CD4-positive, alpha-beta T cell treated with Interleukin-12 subunit alpha and Interleukin-12 subunit beta, for 1 hour (primary cell): ENCODE measurements around the gene CERK.
"Not testable (repeated sequence)": the region's sequence is repeated elsewhere in the genome, so short reads cannot be mapped to it uniquely, and the experiment has no call there.

Source experiments
- DNase-seq: peaks from one replicate; pipeline ENCODE4 v3.0.0-alpha.2; 2020

The CERK gene

GRCh38 chr22:46640293-46641055, 97.6 kb downstream of the CERK start:
- DNase-seq, result no peak

GRCh38 chr22:46639843-46640242, 98.2 kb downstream of the CERK start:
- no peak for DNase-seq

- DNase-seq, result no peak
These were observed 99.2 kb downstream of the CERK start for GRCh38 chr22:46638601-46639431.

- no peak for DNase-seq
These were observed 100.1 kb downstream of the CERK start for GRCh38 chr22:46637711-46638600.

GRCh38 chr22:46636221-46637002, 101.6 kb downstream of the CERK start:
- DNase-seq, result no peak

- DNase-seq, result no peak
These were observed 102.3 kb downstream of the CERK start for GRCh38 chr22:46635756-46636155.

GRCh38 chr22:46634973-46635685, 102.9 kb downstream of the CERK start:
- DNase-seq, result not testable (repeated sequence)
